Immature natural killer cell (primary cell): Measurements from ENCODE around the gene SHROOM4. TPM values are rescaled to one million over a fixed set of nuclear protein-coding genes. Genes with fewer than 3 reads are reported as not detected.
A peak's percentile ranks its signal among the peaks of the same experiment; 100 is the strongest.

ENCODE experiments used
- DNase-seq, 3 donors: peaks; one replicate each; pipeline ENCODE4 v3.0.0; 2022; ENCODE audit warnings: mixed read lengths in 1 of 3
- H3K27ac Mint-ChIP-seq, 6 donors: one replicate each; pipeline ENCODE4 v1.8.0; 2020; ENCODE audit warnings: mixed read lengths in 6 of 6, mild to moderate bottlenecking in 5 of 6, inconsistent platforms in 4 of 6, moderate library complexity in 3 of 6
- H3K27me3 Mint-ChIP-seq, 3 donors: one replicate each; pipeline ENCODE4 v1.8.0; 2020 to 2021; ENCODE audit warnings: low read depth in 3 of 3, mild to moderate bottlenecking in 3 of 3, mixed read lengths in 3 of 3, moderate library complexity in 3 of 3, inconsistent platforms in 1 of 3
- H3K36me3 Mint-ChIP-seq, 3 donors: one replicate each; pipeline ENCODE4 v1.8.0; 2020; ENCODE audit warnings: mixed read lengths in 3 of 3, inconsistent platforms in 2 of 3, mild to moderate bottlenecking in 2 of 3
- H3K4me1 Mint-ChIP-seq, 2 donors: one replicate each; pipeline ENCODE4 v1.8.0; 2020; ENCODE audit warnings: inconsistent platforms in 2 of 2, mild to moderate bottlenecking in 2 of 2, mixed read lengths in 2 of 2, moderate library complexity in 1 of 2
- H3K4me3 Mint-ChIP-seq, 5 donors: one replicate each; pipeline ENCODE4 v1.8.0; 2020; ENCODE audit warnings: mild to moderate bottlenecking in 5 of 5, mixed read lengths in 5 of 5, inconsistent platforms in 3 of 5, moderate library complexity in 3 of 5
- H3K9me3 Mint-ChIP-seq, 6 donors: one replicate each; pipeline ENCODE4 v1.8.0; 2020; ENCODE audit warnings: mild to moderate bottlenecking in 6 of 6, mixed read lengths in 6 of 6, inconsistent platforms in 4 of 6, moderate library complexity in 3 of 6
- polyA plus RNA-seq, 3 donors: library from polyadenylated mRNA; unstranded; fragments of 300-500 nt; fragmentation: Illumina TruSeq; gene quantifications; one replicate each; pipeline ENCODE4 v1.2.3, GENCODE V29; 2021

The SHROOM4 gene
- polyA plus RNA-seq, 3 donors from 2014 or later = not detected

DNA sequence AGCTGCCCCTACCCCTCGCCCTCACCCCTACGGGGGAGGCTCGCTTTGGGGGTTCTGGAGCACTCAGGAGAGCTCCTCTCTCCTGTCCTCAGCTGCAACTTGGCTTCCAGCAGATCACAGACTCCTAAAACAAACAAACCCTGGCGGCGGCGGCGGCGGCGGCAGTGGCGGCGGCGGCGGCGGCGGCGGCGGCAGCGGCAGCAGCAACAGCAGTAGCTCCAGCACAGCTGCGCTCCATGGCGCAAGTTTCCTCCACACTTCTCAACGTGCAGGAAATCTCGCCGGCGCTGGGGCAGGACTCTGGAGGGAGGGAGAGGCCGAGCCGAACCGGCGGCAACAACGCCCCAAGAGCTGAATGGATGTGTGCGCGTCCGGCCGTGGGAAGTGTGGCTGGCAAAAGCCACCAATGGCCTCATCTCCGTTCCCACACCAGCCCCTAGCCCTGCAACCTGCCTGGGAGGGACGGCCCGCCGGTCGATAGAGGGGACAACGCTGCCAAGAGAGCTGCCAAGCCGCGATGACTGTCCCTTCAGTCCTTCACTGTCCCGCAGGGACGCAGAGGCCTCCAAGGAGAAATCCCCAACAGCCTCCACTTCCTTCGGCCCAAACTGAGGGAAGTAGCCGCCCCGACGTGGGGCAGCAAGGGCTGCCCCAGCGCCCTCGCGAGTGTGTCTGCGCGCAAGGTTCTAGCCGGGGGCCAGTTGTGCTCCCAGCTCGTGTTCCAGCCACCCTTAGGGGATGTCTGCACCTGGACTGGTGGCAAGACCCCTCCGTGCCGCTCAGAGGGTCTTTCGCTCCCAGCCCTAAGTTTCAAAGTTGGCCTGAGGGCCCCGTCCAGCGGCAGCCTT, 775 bp downstream of the SHROOM4 start:
- Mint-ChIP-seq H3K9me3 (peaks cover 0 to 2% (median 0%) of the 10 kb centered on the region in 6 donors), H3K27me3 (peaks cover 4 to 9% (median 5%) of the 10 kb centered on the region in 3 donors), H3K4me3 (peak overlapping the region in 1 of 5 donors; percentile 29), H3K36me3 (no peaks in the 10 kb centered on the region), H3K4me1 (no peaks in the 10 kb centered on the region), H3K27ac (no peak overlapping the region)
- no peak for DNase-seq

DNA sequence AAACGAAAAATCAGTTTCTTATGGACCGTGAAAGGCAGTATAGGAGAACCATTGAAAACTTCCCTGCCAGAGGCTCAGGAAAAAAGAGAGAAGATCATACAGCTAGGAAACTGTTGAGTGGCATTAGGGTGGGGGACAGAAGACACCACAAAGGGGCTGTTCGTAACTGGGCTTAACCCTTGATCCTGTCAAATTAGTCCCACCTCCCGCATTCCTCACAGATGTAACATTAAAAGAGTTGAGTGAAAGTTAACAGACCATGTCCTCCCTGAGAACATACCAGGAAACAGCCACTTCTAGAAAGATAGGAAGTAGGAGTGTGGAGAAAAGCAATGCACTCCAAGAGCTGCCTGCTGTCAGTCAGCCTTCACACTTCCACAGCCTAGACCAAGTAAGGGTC, 8.7 kb downstream of the SHROOM4 start:
- no peaks in the 10 kb centered on the region for H3K4me1 Mint-ChIP-seq
- no peak for DNase-seq
- H3K9me3 Mint-ChIP-seq = no peaks in the 10 kb centered on the region
- H3K4me3 Mint-ChIP-seq = no peak overlapping the region
- no peak overlapping the region for H3K27ac Mint-ChIP-seq
- H3K27me3 Mint-ChIP-seq = peaks cover under 1 to 5% (median 3%) of the 10 kb centered on the region in 3 donors
- H3K36me3 Mint-ChIP-seq = no peaks in the 10 kb centered on the region

DNA sequence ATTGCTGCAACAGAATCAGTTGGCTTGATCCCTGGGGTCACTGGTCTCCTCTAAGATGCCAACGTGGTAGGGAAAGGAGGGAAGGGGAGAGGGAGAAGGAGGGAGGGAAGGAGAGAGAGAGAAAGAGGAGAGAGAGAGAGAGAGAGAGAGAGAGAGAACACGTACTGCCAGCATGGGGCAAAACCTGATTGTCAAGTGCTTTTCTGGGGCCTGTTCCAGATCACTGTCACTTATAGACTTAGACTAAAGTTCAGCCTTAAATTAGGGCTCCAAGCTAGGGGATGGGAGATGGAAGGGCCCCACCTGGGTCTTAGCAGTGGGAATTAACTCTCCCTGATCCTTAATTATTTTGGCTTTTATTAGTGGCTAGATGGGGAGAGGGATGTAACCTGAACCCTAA, 12.9 kb downstream of the SHROOM4 start:
- Mint-ChIP-seq H3K27ac (no peak overlapping the region), H3K4me3 (no peak overlapping the region)

DNA sequence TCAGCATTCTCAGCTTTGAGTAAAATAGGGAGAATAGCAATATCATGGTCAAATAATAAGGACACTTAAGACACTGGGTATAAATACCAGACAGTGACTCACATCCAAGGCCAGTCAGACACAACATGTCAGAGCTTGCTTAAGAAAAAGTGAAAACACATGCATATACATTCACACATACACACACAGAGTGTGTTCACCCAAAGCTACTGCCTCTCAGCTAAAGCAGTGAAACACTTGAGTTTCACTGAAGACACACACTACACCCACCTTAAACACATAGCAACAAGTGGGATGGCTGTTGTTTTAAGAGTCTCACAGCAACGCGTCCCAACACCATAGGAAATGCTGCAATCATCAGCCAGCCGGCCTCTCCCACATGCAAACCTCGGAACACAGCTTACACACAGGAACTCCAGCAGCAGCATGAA, 14.4 kb downstream of the SHROOM4 start:
- Mint-ChIP-seq H3K4me1 (no peaks in the 10 kb centered on the region), H3K9me3 (no peaks in the 10 kb centered on the region), H3K27ac (no peak overlapping the region), H3K36me3 (no peaks in the 10 kb centered on the region), H3K27me3 (peaks cover 0 to 13% (median 4%) of the 10 kb centered on the region in 3 donors), H3K4me3 (no peak overlapping the region)
- no peak for DNase-seq

More for the DNA sequence above, 12.9 kb downstream of the SHROOM4 start:
- Mint-ChIP-seq H3K9me3 (no peaks in the 10 kb centered on the region), H3K4me1 (no peaks in the 10 kb centered on the region), H3K36me3 (no peaks in the 10 kb centered on the region), H3K27me3 (peaks cover 0 to 7% (median 4%) of the 10 kb centered on the region in 3 donors)
- DNase-seq = no peak

DNA sequence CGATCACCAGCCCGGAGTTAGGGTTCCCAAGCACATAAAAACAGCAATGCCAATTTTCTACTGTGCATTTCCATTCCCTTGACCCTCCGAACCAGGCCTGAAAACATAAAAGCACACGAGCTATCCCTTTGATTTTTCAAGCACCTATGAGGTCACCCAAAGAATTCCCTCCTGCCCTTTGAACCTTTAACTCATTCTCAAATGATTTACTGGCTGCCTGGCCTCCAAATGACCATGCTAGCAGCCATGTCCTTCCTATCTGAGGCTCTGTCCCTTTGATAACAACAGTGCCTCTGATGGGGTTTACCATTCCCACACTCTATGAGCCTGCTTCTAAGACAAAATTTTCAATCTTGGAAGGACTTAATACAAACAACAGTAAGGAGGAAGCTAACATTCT, 15.2 kb downstream of the SHROOM4 start:
- DNase-seq = no peak

DNA sequence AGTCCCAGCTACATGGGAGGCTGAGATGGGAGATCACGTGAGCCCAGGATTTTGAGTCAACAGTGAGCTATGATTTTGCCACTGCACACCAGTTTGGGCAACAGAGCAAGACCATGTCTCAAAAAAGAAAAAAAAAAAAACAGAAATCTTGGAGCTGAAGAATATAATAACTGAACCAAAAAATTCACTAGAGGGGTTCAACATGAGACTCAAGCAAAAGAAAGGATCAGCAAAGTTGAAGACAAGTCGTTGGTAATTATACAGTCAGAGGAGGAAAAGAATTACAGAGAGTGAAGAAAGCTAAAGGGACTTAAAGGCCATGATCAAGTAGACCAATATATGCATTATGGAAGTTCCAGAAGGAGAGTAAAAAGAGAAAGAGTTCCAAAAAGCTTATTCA, 26.9 kb downstream of the SHROOM4 start:
- Mint-ChIP-seq H3K27ac (no peak overlapping the region), H3K27me3 (peaks cover 0 to 7% (median 4%) of the 10 kb centered on the region in 3 donors), H3K4me3 (no peak overlapping the region), H3K36me3 (peaks cover 0 to 4% (median 0%) of the 10 kb centered on the region in 3 donors), H3K9me3 (peaks cover 0 to 7% (median 6%) of the 10 kb centered on the region in 6 donors), H3K4me1 (no peaks in the 10 kb centered on the region)
- no peak for DNase-seq

More for the DNA sequence above, 15.2 kb downstream of the SHROOM4 start:
- H3K27ac Mint-ChIP-seq = no peak overlapping the region
- no peak overlapping the region for H3K4me3 Mint-ChIP-seq
- peaks cover 0 to 15% (median 4%) of the 10 kb centered on the region in 3 donors for H3K27me3 Mint-ChIP-seq
- peaks cover 0 to 2% (median 0%) of the 10 kb centered on the region in 6 donors for H3K9me3 Mint-ChIP-seq
- no peaks in the 10 kb centered on the region for H3K4me1 Mint-ChIP-seq
- no peaks in the 10 kb centered on the region for H3K36me3 Mint-ChIP-seq

DNA sequence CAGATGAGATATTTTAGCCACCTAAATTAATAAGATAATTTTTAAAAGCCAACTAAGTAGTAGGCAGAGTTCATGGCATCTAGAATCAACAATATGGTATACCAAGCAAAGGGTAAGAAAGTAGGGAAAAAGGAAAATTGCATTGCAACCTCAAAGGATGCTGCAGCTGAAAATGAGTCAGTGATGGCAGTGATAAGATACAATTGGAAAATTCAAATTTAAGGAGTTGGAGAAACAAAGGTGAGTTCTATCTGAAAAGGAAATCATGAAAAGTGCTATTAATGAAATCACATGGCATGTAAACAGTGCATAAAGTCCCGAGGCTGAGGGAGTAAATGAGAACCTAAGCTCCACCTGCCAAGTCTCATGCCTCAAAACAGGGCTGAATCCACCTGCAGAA, 33.9 kb downstream of the SHROOM4 start:
- H3K27ac Mint-ChIP-seq = no peak overlapping the region
- H3K36me3 Mint-ChIP-seq = no peaks in the 10 kb centered on the region
- no peaks in the 10 kb centered on the region for H3K9me3 Mint-ChIP-seq
- H3K27me3 Mint-ChIP-seq = peaks cover 3 to 16% (median 4%) of the 10 kb centered on the region in 3 donors
- H3K4me1 Mint-ChIP-seq = no peaks in the 10 kb centered on the region
- no peak overlapping the region for H3K4me3 Mint-ChIP-seq
- no peak for DNase-seq

DNA sequence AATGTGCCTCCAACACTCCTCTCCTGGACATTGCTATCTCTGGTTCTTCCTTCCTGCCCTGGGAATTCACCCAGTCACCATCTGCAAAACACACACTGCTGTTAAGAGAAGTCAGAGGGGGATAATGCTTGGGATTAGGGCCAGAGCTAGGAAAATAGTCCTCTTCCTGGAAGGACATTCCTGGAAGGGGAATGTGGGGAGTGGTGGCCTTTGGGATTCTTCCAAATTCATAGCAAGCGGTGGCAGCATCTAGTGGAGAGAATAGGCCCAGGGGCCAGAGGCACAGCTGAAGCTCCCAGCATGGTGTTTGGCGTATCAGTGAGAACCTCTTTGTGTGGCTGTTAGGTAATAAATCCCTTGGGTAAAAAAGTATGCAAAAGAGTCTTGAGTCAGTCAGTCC, 34.3 kb downstream of the SHROOM4 start:
- Mint-ChIP-seq H3K4me3 (no peak overlapping the region), H3K36me3 (no peaks in the 10 kb centered on the region), H3K27me3 (peaks cover 3 to 16% (median 4%) of the 10 kb centered on the region in 3 donors), H3K27ac (no peak overlapping the region), H3K9me3 (no peaks in the 10 kb centered on the region), H3K4me1 (no peaks in the 10 kb centered on the region)
- DNase-seq = no peak

DNA sequence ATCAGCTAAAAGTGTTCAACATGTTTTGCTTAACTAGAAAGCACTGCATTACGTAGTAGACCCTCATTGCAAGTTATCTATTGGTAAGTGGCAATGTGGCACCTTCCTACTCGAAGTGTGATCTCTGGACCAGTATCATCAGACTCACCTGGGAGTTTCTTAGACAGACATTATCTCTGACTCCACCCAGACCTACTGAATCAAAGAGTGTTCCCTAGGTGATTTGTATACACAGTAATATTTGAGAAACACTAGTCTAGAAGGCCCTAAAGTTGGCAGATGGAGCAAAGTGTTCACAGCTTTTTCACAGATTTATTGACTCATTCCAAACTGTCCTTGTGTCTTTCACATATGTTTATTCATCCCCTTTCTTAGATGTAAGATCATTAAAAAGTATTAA, 35.7 kb downstream of the SHROOM4 start:
- Mint-ChIP-seq H3K27me3 (peaks cover 3 to 14% (median 4%) of the 10 kb centered on the region in 3 donors), H3K27ac (no peak overlapping the region), H3K4me1 (no peaks in the 10 kb centered on the region), H3K4me3 (no peak overlapping the region), H3K9me3 (no peaks in the 10 kb centered on the region), H3K36me3 (no peaks in the 10 kb centered on the region)
- DNase-seq = no peak

DNA sequence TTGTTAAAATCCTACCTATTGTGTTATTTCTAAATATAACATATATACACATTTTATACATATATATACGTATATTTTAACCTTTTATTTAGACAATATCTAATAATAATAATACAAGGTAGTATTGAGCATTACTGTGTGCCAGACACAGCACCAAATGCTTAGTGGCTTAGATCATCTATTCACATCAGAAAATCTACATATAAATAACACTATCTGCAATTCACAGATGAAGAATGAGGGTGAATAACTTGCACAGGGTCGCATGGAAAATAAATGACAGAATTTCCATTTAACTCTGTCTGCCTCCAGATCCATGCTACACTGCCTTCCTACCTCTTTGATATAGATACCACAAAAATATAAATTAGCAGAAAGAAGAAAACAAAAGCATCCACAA, 37.7 kb downstream of the SHROOM4 start:
- H3K36me3 Mint-ChIP-seq = no peaks in the 10 kb centered on the region
- H3K9me3 Mint-ChIP-seq = no peaks in the 10 kb centered on the region
- no peaks in the 10 kb centered on the region for H3K4me1 Mint-ChIP-seq
- DNase-seq = no peak
- H3K4me3 Mint-ChIP-seq = no peak overlapping the region
- H3K27me3 Mint-ChIP-seq = peaks cover 3 to 10% (median 6%) of the 10 kb centered on the region in 3 donors
- H3K27ac Mint-ChIP-seq = no peak overlapping the region

DNA sequence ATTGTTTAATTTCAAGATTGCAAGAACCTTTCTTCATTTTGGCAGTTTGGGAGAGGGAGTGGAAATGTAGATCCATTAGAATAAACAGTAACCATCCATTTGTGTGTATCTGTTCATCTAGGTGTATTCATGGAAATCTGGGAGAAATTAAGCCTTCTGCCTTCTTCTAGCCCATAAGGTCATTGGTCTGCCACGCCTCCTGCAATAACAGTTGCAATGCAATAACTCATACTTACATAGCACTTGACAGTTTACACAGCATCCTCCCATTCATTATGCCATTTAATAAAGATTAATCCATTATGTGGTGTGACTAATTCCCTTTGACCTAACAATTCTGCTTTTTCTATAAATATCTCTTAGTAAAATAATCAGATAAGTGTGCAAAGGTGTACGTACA, 42.6 kb downstream of the SHROOM4 start:
- DNase-seq = no peak
- Mint-ChIP-seq H3K27me3 (peaks cover 0 to 4% (median 3%) of the 10 kb centered on the region in 3 donors), H3K36me3 (no peaks in the 10 kb centered on the region), H3K4me3 (no peak overlapping the region), H3K4me1 (no peaks in the 10 kb centered on the region), H3K9me3 (peaks cover 0 to 2% (median 0%) of the 10 kb centered on the region in 6 donors), H3K27ac (no peak overlapping the region)

DNA sequence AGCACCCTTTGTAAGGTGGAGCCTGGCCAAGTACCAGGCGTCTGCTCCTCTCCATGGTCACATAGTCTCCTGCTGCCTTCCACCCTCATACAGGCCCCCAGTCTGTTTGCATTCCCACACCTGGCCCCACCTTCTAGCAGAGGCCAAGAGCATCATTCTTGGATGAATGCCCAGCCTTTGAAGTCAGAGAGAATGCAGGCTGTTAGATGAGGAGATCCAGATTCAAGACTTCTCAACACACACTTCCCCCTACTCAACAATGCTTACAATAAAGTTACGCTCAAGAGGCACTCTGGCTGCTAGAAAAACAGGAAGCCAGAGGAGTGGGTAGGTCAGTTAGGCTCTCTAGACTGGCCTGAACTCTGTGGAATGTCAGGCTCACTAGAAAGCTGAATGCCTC, 43.3 kb downstream of the SHROOM4 start:
- Mint-ChIP-seq H3K36me3 (no peaks in the 10 kb centered on the region), H3K4me1 (no peaks in the 10 kb centered on the region), H3K27me3 (peaks cover 0 to 7% (median 3%) of the 10 kb centered on the region in 3 donors), H3K9me3 (peaks cover 0 to 2% (median 0%) of the 10 kb centered on the region in 6 donors), H3K27ac (no peak overlapping the region), H3K4me3 (no peak overlapping the region)
- no peak for DNase-seq

DNA sequence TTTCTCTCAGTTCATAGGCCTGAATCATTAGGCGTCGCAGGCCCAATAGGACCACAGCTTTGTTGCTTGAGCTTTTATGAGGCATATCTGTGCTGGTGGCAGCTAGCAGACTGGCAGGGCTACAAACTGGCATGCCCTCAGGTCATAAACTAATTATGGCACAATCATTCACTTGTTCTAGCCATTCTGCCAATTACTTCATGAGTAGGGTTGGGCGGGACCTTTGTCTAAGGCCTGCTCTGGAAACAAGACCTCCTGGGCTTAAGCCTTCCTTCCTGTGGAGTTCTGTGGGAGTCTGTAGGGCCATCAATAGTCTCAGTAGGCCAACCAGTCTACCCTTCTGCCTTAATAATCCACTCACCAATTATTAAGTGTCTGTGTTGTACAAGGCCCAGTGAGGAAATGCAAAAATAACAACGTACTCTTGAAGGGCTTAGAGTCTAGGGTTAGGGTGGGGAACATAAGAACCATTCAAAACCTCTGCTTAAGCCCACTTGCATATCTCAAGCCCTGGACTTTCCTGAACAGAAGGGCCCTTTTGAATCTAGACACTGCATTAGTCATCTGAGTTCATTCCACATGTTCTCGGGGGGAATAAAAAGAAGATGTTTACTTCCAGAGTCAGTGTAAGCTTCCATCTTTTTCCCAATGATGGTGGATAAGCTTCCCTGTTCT, 44.5 kb downstream of the SHROOM4 start:
- Mint-ChIP-seq H3K27me3 (peaks cover 0 to 10% (median 3%) of the 10 kb centered on the region in 3 donors), H3K4me3 (no peak overlapping the region), H3K9me3 (peaks cover 0 to 2% (median 0%) of the 10 kb centered on the region in 6 donors), H3K4me1 (no peaks in the 10 kb centered on the region), H3K36me3 (no peaks in the 10 kb centered on the region), H3K27ac (no peak overlapping the region)
- DNase-seq = no peak

DNA sequence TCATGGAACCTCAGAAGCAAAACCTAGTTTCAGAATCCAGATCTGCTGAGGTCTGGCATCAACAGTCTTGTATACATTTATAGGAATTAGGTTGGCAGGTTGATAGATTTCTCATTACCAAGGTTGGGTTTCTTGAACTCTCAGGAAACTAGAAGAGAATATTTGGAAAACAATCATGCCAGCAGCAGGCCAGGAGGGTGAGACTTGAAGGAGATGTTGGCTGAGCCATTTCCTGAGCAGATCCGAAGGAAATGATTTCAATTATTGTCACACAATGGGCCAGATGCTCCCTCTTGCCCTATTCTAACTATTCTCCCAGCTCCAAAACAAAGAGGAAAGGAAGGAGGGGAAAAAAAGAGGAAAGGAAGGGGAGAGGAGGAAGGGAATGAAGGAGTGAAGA, 45.2 kb downstream of the SHROOM4 start:
- H3K27me3 Mint-ChIP-seq = peaks cover 0 to 10% (median 3%) of the 10 kb centered on the region in 3 donors
- no peak for DNase-seq
- no peak overlapping the region for H3K4me3 Mint-ChIP-seq
- H3K27ac Mint-ChIP-seq = no peak overlapping the region
- H3K9me3 Mint-ChIP-seq = peaks cover 0 to 2% (median 0%) of the 10 kb centered on the region in 6 donors
- no peaks in the 10 kb centered on the region for H3K36me3 Mint-ChIP-seq
- no peaks in the 10 kb centered on the region for H3K4me1 Mint-ChIP-seq
